Measurements from ENCODE around the gene AMFR. TPM values are rescaled to one million over a fixed set of nuclear protein-coding genes. Genes with fewer than 3 reads are reported as not detected.

Gene AMFR
- total and polyA plus RNA-seq, 4 donors = 43.3 to 309 (median 98.4) TPM

- Histone ChIP-seq H3K9me3 (ENCODE audit: control insufficient read depth in 4 of 4, low read length in 3 of 4) (no peaks in the 10 kb centered on the region), H3K4me1 (ENCODE audit: control insufficient read depth in 4 of 4, insufficient read depth in 4 of 4, low read length in 3 of 4) (peaks cover 0 to 7% (median 0%) of the 10 kb centered on the region in 4 donors), H3K36me3 (ENCODE audit: control insufficient read depth in 4 of 4, insufficient read depth in 3 of 4, low read depth in 1 of 4, low read length in 3 of 4) (peaks cover 0 to 59% (median 15%) of the 10 kb centered on the region in 4 donors), H3K27me3 (ENCODE audit: control insufficient read depth in 4 of 4, insufficient read depth in 4 of 4, low read length in 3 of 4) (no peaks in the 10 kb centered on the region), H3K9ac (ENCODE audit: low read depth in 1 of 2, low read length in 2 of 2) (no peak overlapping the region), H3K4me3 (ENCODE audit: low read depth in 1 of 3, low read length in 3 of 3) (no peak overlapping the region), H3K27ac (ENCODE audit: low read depth in 1 of 2, low read length in 2 of 2) (no peak overlapping the region)
- 95% methylated on average over 21 of the region's 21 CpGs for WGBS
- TF ChIP-seq GABPA (IDR thresholded peaks at IDR 0.05 in 1 of 2, conservative IDR thresholded peaks at IDR 0.05 in 1 of 2) = no peak
- TF ChIP-seq YY1 (IDR thresholded peaks at IDR 0.05) = no peak
- TF ChIP-seq FOXA1 (IDR thresholded peaks at IDR 0.05) = no peak
- no peak for TF ChIP-seq REST (IDR thresholded peaks at IDR 0.05)
- TF ChIP-seq HNF4G (IDR thresholded peaks at IDR 0.05) = no peak
- no peak for TF ChIP-seq RAD21 (IDR thresholded peaks at IDR 0.05)
- no peak for TF ChIP-seq ZBTB33 (IDR thresholded peaks at IDR 0.05)
- DNase-seq (ENCODE audit: low spot score) = no peak
Observed at GRCh38 chr16:56336711-56337110, 88.6 kb downstream of the AMFR start.

GRCh38 chr16:56336071-56336688, 89.2 kb downstream of the AMFR start:
- Histone ChIP-seq H3K4me3 (ENCODE audit: low read depth in 1 of 3, low read length in 3 of 3) (no peak overlapping the region), H3K27me3 (ENCODE audit: control insufficient read depth in 4 of 4, insufficient read depth in 4 of 4, low read length in 3 of 4) (no peaks in the 10 kb centered on the region), H3K36me3 (ENCODE audit: control insufficient read depth in 4 of 4, insufficient read depth in 3 of 4, low read depth in 1 of 4, low read length in 3 of 4) (peaks cover 0 to 54% (median 13%) of the 10 kb centered on the region in 4 donors), H3K4me1 (ENCODE audit: control insufficient read depth in 4 of 4, insufficient read depth in 4 of 4, low read length in 3 of 4) (peaks cover 0 to 7% (median 0%) of the 10 kb centered on the region in 4 donors), H3K9me3 (ENCODE audit: control insufficient read depth in 4 of 4, low read length in 3 of 4) (no peaks in the 10 kb centered on the region), H3K9ac (ENCODE audit: low read depth in 1 of 2, low read length in 2 of 2) (no peak overlapping the region), H3K27ac (ENCODE audit: low read depth in 1 of 2, low read length in 2 of 2) (no peak overlapping the region)
- DNase-seq (ENCODE audit: low spot score) = no peak
- 75% methylated on average over 8 of the region's 8 CpGs for WGBS
- no peak for TF ChIP-seq RXRA (IDR thresholded peaks at IDR 0.05)
- peak in 1 of 2 donors; percentile 11 for TF ChIP-seq RAD21 (IDR thresholded peaks at IDR 0.05)
- TF ChIP-seq HNF4A (conservative IDR thresholded peaks at IDR 0.05) = peak in 1 of 2 donors; percentile 38

GRCh38 chr16:56334761-56335160, 90.6 kb downstream of the AMFR start:
- H3K4me1 ChIP-seq (ENCODE audit: control insufficient read depth in 4 of 4, insufficient read depth in 4 of 4, low read length in 3 of 4) = peaks cover 0 to 12% (median 3%) of the 10 kb centered on the region in 4 donors
- no peak overlapping the region for H3K27ac ChIP-seq (ENCODE audit: low read depth in 1 of 2, low read length in 2 of 2)
- no peaks in the 10 kb centered on the region for H3K9me3 ChIP-seq (ENCODE audit: control insufficient read depth in 4 of 4, low read length in 3 of 4)
- WGBS = 91% methylated on average over 9 of the region's 9 CpGs
- peaks cover 0 to 40% (median 10%) of the 10 kb centered on the region in 4 donors for H3K36me3 ChIP-seq (ENCODE audit: control insufficient read depth in 4 of 4, insufficient read depth in 3 of 4, low read depth in 1 of 4, low read length in 3 of 4)
- no peak overlapping the region for H3K4me3 ChIP-seq (ENCODE audit: low read depth in 1 of 3, low read length in 3 of 3)
- no peak for DNase-seq (ENCODE audit: low spot score)
- H3K9ac ChIP-seq (ENCODE audit: low read depth in 1 of 2, low read length in 2 of 2) = no peak overlapping the region
- no peak for TF ChIP-seq SP1 (IDR thresholded peaks at IDR 0.05)
- TF ChIP-seq RXRA (IDR thresholded peaks at IDR 0.05) = no peak
- no peak for TF ChIP-seq GABPA (IDR thresholded peaks at IDR 0.05 in 1 of 2, conservative IDR thresholded peaks at IDR 0.05 in 1 of 2)
- TF ChIP-seq RAD21 (IDR thresholded peaks at IDR 0.05) = no peak
- no peak for TF ChIP-seq MAX (IDR thresholded peaks at IDR 0.05)
- TF ChIP-seq CTCF (IDR thresholded peaks at IDR 0.05; ENCODE audit: low read depth, low read length, missing input control) = no peak
- no peak for TF ChIP-seq YY1 (IDR thresholded peaks at IDR 0.05)
- TF ChIP-seq ZBTB33 (IDR thresholded peaks at IDR 0.05) = no peak
- TF ChIP-seq TAF1 (conservative IDR thresholded peaks at IDR 0.05) = no peak
- H3K27me3 ChIP-seq (ENCODE audit: control insufficient read depth in 4 of 4, insufficient read depth in 4 of 4, low read length in 3 of 4) = no peaks in the 10 kb centered on the region

Data from liver (tissue), 9 donors.